GM23338 (cell line): ENCODE measurements around the gene SPATA31D4. TPM values are rescaled to one million over a fixed set of nuclear protein-coding genes. Genes with fewer than 3 reads are reported as not detected.

Experiments
- ATAC-seq: fragments of 200-7000 bp; cut with Tn5 transposase; 3 replicates; pipeline ENCODE4 v1.9.1; 2020
- DNase-seq: peaks from one replicate; pipeline ENCODE4 v3.0.0-alpha.2; 2015; ENCODE audit warnings: low spot score
- H2AFZ ChIP-seq: fragments of 200-600 bp; sonication (generic); 2 replicates; pipeline ENCODE4 v1.8.0; 2016; ENCODE audit warnings: antibody characterized with exemption, mild to moderate bottlenecking, moderate library complexity
- H3F3A ChIP-seq: fragments of 200-600 bp; sonication (generic); replicated peaks from 2 replicates; pipeline ENCODE4 v1.8.0; 2017; ENCODE audit warnings: antibody characterized with exemption, mixed run types, low read depth
- H3K27ac ChIP-seq: fragments of 200-600 bp; sonication (generic); 2 replicates; pipeline ENCODE4 v1.6.1; 2016; ENCODE audit warnings: low read depth
- H3K27me3 ChIP-seq: fragments of 200-600 bp; sonication (generic); 2 replicates; pipeline ENCODE4 v1.8.0; 2016; ENCODE audit warnings: mild to moderate bottlenecking, mixed run types, moderate library complexity; ENCODE audit not compliant: insufficient read depth
- H3K36me3 ChIP-seq: fragments of 200-600 bp; sonication (generic); 2 replicates; pipeline ENCODE4 v1.8.0; 2016; ENCODE audit warnings: mild to moderate bottlenecking; ENCODE audit not compliant: insufficient read depth
- H3K4me1 ChIP-seq: fragments of 200-600 bp; sonication (generic); 2 replicates; pipeline ENCODE4 v1.8.0; 2016; ENCODE audit warnings: mild to moderate bottlenecking, moderate library complexity; ENCODE audit not compliant: insufficient read depth
- H3K4me2 ChIP-seq: fragments of 200-600 bp; sonication (generic); 2 replicates; pipeline ENCODE4 v1.7.1; 2017; ENCODE audit warnings: mixed run types
- H3K4me3 ChIP-seq: fragments of 200-600 bp; sonication (generic); 2 replicates; pipeline ENCODE4 v1.6.1; 2016; ENCODE audit warnings: mixed run types
- H3K79me2 ChIP-seq: fragments of 200-600 bp; sonication (generic); replicated peaks from 2 replicates; pipeline ENCODE4 v1.8.0; 2017; ENCODE audit warnings: mild to moderate bottlenecking; ENCODE audit not compliant: insufficient read depth
- H3K9me2 ChIP-seq: fragments of 200-600 bp; sonication (generic); 2 replicates; pipeline ENCODE4 v1.8.0; 2017; ENCODE audit not compliant: insufficient read depth
- H4K20me1 ChIP-seq: fragments of 200-600 bp; sonication (generic); replicated peaks from 2 replicates; pipeline ENCODE4 v1.8.0; 2017; ENCODE audit warnings: mild to moderate bottlenecking; ENCODE audit not compliant: insufficient read depth
- H3K27ac Mint-ChIP-seq: 2 replicates; pipeline ENCODE4 v1.8.0; 2020; ENCODE audit warnings: inconsistent platforms, mild to moderate bottlenecking, moderate library complexity, mixed read lengths
- H3K27me3 Mint-ChIP-seq: 3 replicates; pipeline ENCODE4 v1.8.0; 2022; ENCODE audit warnings: low read depth, mild to moderate bottlenecking, moderate library complexity, mixed read lengths, inconsistent platforms; ENCODE audit not compliant: insufficient read depth, poor library complexity
- H3K36me3 Mint-ChIP-seq: 3 replicates; pipeline ENCODE4 v1.8.0; 2021; ENCODE audit warnings: low read depth, mild to moderate bottlenecking, inconsistent platforms, moderate library complexity, mixed read lengths
- H3K4me1 Mint-ChIP-seq: 3 replicates; pipeline ENCODE4 v1.8.0; 2020; ENCODE audit warnings: mild to moderate bottlenecking, inconsistent platforms, mixed read lengths
- H3K4me3 Mint-ChIP-seq: 3 replicates; pipeline ENCODE4 v1.8.0; 2021; ENCODE audit warnings: moderate library complexity, mild to moderate bottlenecking, inconsistent platforms, mixed read lengths
- H3K9me3 Mint-ChIP-seq: 3 replicates; pipeline ENCODE4 v1.8.0; 2020; ENCODE audit warnings: moderate library complexity, mild to moderate bottlenecking, inconsistent platforms, mixed read lengths
- CREB1 ChIP-seq: fragments of 250-450 bp; sonication (Bioruptor Pico); IDR thresholded peaks from 2 replicates; pipeline ENCODE4 v1.5.0; 2020; ENCODE audit warnings: low read depth, mild to moderate bottlenecking, moderate library complexity
- EZH2 ChIP-seq: fragments of 200-600 bp; sonication (generic); IDR thresholded peaks from one replicate; pipeline ENCODE4 v1.8.0; 2017; ENCODE audit warnings: antibody characterized with exemption, mild to moderate bottlenecking, low read depth; ENCODE audit not compliant: unreplicated experiment
- EZH2phosphoT487 ChIP-seq: fragments of 200-600 bp; sonication (generic); IDR thresholded peaks from one replicate; pipeline ENCODE4 v1.8.1; 2018; ENCODE audit warnings: antibody characterized with exemption; ENCODE audit not compliant: unreplicated experiment
- JUNB ChIP-seq: IDR thresholded peaks from one replicate; pipeline ENCODE4 v1.6.1; 2016; ENCODE audit warnings: antibody characterized with exemption; ENCODE audit not compliant: unreplicated experiment
- NANOG ChIP-seq: IDR thresholded peaks from 2 replicates; pipeline ENCODE4 v1.6.1; 2016; ENCODE audit warnings: antibody characterized with exemption, borderline replicate concordance
- POLR2AphosphoS5 ChIP-seq: IDR thresholded peaks from 2 replicates; pipeline ENCODE4 v1.6.1; 2016; ENCODE audit warnings: antibody characterized with exemption, low read depth
- STAT1 ChIP-seq: IDR thresholded peaks from one replicate; pipeline ENCODE4 v1.6.1; 2016; ENCODE audit warnings: antibody characterized with exemption; ENCODE audit not compliant: unreplicated experiment
- ZNF114 ChIP-seq: fragments of 250-450 bp; sonication (Bioruptor Pico); IDR thresholded peaks from 2 replicates; pipeline ENCODE4 v1.5.0; 2020; ENCODE audit warnings: mild to moderate bottlenecking, moderate library complexity
- ZNF331 ChIP-seq: fragments of 250-450 bp; sonication (Bioruptor Pico); IDR thresholded peaks from 2 replicates; pipeline ENCODE4 v1.5.0; 2020; ENCODE audit warnings: low read depth, mild to moderate bottlenecking, moderate library complexity
- polyA plus RNA-seq: library from polyadenylated mRNA; unstranded; fragments of >200 nt; fragmentation: Nextera tagmentation; extraction: Ambion mirVana; gene quantifications from 2 replicates; pipeline ENCODE4 v1.2.1, GENCODE V29; 2016
- total RNA-seq: library from RNA; depleted of rRNA; stranded (reverse); fragments of >200 nt; shearing (Covaris generic); gene quantifications from 2 replicates; pipeline ENCODE4 v1.2.3, GENCODE V29; 2014
- TF ChIP-seq, protein P1 (sequence below), 2 experiments: fragments of 200-600 bp in 1 of 2; sonication (generic) in 1 of 2; conservative IDR thresholded peaks; 2 replicates each; pipeline versions ENCODE4 v1.5.1 to v1.6.1; 2016 to 2017; ENCODE audit warnings: antibody characterized with exemption in 2 of 2, low read depth in 2 of 2, mild to moderate bottlenecking in 2 of 2, moderate library complexity in 1 of 2
- TF ChIP-seq, protein P2 (sequence below): fragments of 250-450 bp; sonication (Bioruptor Pico); IDR thresholded peaks from 2 replicates; pipeline ENCODE4 v1.5.0; 2020; ENCODE audit warnings: mild to moderate bottlenecking, moderate library complexity
- TF ChIP-seq, protein P3 (sequence below): IDR thresholded peaks from 2 replicates; pipeline ENCODE4 v1.6.1; 2016; ENCODE audit warnings: antibody characterized with exemption
- TF ChIP-seq, protein P4 (sequence below): IDR thresholded peaks from one replicate; pipeline ENCODE4 v1.6.1; 2018; ENCODE audit warnings: antibody characterized with exemption; ENCODE audit not compliant: unreplicated experiment

Gene SPATA31D4
- total and polyA plus RNA-seq, 2 experiments from 2014 or later = not detected

DNA sequence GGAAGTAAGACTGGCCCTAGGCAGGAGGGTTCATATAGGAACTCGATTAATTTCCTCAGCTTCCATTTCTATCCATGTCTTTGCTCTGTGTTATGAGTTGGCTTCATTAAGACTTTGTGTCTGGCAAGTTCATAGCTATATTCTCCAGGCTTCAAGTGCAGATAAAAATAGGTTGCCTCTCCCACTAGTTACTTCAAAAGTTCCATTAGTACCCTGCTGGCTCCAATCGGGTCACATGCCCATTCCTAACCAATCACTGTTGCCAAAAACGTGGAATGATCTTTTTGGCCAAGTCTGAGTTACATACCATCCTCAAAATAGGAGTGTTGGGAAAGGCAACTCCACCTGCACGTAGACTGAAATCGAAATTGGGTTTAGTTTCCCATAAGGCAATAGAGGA lies 46.5 kb downstream of the SPATA31D4 start:
- Histone ChIP-seq H4K20me1 (no peaks in the 10 kb centered on the region), H3K79me2 (no peaks in the 10 kb centered on the region), H3K4me3 (no peak overlapping the region), H3K27ac (no peak overlapping the region), H3K36me3 (no peaks in the 10 kb centered on the region), H3K27me3 (no peaks in the 10 kb centered on the region), H2AFZ (no peak overlapping the region), H3F3A (no peaks in the 10 kb centered on the region), H3K4me2 (no peak overlapping the region), H3K9me2 (0 out of 2 replicates have a peak, but pooled peaks cover 11% of the 10 kb centered on the region), H3K4me1 (no peaks in the 10 kb centered on the region)
- H3K36me3 Mint-ChIP-seq = no peaks in the 10 kb centered on the region
- H3K27ac Mint-ChIP-seq = no peak overlapping the region
- DNase-seq (no peak), ATAC-seq (no peak)
- no peak overlapping the region for H3K4me3 Mint-ChIP-seq
- H3K4me1 Mint-ChIP-seq = no peaks in the 10 kb centered on the region
- TF ChIP-seq, protein P1, sequence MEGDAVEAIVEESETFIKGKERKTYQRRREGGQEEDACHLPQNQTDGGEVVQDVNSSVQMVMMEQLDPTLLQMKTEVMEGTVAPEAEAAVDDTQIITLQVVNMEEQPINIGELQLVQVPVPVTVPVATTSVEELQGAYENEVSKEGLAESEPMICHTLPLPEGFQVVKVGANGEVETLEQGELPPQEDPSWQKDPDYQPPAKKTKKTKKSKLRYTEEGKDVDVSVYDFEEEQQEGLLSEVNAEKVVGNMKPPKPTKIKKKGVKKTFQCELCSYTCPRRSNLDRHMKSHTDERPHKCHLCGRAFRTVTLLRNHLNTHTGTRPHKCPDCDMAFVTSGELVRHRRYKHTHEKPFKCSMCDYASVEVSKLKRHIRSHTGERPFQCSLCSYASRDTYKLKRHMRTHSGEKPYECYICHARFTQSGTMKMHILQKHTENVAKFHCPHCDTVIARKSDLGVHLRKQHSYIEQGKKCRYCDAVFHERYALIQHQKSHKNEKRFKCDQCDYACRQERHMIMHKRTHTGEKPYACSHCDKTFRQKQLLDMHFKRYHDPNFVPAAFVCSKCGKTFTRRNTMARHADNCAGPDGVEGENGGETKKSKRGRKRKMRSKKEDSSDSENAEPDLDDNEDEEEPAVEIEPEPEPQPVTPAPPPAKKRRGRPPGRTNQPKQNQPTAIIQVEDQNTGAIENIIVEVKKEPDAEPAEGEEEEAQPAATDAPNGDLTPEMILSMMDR (conservative IDR thresholded peaks at IDR 0.05; ENCODE audit: low read depth in 2 of 2) = no peak
- TF ChIP-seq NANOG (no peak), CREB1 (CRISPR knock-in tag) (no peak), EZH2phosphoT487 (no peak), ZNF331 (CRISPR knock-in tag) (no peak), ZNF114 (CRISPR knock-in tag) (no peak), POLR2AphosphoS5 (no peak), STAT1 (no peak), EZH2 (no peak), JUNB (no peak)
- TF ChIP-seq, protein P2, sequence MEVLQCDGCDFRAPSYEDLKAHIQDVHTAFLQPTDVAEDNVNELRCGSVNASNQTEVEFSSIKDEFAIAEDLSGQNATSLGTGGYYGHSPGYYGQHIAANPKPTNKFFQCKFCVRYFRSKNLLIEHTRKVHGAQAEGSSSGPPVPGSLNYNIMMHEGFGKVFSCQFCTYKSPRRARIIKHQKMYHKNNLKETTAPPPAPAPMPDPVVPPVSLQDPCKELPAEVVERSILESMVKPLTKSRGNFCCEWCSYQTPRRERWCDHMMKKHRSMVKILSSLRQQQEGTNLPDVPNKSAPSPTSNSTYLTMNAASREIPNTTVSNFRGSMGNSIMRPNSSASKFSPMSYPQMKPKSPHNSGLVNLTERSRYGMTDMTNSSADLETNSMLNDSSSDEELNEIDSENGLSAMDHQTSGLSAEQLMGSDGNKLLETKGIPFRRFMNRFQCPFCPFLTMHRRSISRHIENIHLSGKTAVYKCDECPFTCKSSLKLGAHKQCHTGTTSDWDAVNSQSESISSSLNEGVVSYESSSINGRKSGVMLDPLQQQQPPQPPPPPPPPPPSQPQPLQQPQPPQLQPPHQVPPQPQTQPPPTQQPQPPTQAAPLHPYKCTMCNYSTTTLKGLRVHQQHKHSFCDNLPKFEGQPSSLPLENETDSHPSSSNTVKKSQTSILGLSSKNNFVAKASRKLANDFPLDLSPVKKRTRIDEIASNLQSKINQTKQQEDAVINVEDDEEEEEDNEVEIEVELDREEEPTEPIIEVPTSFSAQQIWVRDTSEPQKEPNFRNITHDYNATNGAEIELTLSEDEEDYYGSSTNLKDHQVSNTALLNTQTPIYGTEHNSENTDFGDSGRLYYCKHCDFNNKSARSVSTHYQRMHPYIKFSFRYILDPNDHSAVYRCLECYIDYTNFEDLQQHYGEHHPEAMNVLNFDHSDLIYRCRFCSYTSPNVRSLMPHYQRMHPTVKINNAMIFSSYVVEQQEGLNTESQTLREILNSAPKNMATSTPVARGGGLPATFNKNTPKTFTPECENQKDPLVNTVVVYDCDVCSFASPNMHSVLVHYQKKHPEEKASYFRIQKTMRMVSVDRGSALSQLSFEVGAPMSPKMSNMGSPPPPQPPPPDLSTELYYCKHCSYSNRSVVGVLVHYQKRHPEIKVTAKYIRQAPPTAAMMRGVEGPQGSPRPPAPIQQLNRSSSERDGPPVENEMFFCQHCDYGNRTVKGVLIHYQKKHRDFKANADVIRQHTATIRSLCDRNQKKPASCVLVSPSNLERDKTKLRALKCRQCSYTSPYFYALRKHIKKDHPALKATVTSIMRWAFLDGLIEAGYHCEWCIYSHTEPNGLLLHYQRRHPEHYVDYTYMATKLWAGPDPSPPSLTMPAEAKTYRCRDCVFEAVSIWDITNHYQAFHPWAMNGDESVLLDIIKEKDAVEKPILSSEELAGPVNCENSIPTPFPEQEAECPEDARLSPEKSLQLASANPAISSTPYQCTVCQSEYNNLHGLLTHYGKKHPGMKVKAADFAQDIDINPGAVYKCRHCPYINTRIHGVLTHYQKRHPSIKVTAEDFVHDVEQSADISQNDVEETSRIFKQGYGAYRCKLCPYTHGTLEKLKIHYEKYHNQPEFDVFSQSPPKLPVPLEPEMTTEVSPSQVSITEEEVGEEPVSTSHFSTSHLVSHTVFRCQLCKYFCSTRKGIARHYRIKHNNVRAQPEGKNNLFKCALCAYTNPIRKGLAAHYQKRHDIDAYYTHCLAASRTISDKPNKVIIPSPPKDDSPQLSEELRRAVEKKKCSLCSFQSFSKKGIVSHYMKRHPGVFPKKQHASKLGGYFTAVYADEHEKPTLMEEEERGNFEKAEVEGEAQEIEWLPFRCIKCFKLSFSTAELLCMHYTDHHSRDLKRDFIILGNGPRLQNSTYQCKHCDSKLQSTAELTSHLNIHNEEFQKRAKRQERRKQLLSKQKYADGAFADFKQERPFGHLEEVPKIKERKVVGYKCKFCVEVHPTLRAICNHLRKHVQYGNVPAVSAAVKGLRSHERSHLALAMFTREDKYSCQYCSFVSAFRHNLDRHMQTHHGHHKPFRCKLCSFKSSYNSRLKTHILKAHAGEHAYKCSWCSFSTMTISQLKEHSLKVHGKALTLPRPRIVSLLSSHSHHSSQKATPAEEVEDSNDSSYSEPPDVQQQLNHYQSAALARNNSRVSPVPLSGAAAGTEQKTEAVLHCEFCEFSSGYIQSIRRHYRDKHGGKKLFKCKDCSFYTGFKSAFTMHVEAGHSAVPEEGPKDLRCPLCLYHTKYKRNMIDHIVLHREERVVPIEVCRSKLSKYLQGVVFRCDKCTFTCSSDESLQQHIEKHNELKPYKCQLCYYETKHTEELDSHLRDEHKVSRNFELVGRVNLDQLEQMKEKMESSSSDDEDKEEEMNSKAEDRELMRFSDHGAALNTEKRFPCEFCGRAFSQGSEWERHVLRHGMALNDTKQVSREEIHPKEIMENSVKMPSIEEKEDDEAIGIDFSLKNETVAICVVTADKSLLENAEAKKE (CRISPR knock-in tag) = no peak
- TF ChIP-seq, protein P3, sequence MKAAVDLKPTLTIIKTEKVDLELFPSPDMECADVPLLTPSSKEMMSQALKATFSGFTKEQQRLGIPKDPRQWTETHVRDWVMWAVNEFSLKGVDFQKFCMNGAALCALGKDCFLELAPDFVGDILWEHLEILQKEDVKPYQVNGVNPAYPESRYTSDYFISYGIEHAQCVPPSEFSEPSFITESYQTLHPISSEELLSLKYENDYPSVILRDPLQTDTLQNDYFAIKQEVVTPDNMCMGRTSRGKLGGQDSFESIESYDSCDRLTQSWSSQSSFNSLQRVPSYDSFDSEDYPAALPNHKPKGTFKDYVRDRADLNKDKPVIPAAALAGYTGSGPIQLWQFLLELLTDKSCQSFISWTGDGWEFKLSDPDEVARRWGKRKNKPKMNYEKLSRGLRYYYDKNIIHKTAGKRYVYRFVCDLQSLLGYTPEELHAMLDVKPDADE = no peak
- TF ChIP-seq, protein P4, sequence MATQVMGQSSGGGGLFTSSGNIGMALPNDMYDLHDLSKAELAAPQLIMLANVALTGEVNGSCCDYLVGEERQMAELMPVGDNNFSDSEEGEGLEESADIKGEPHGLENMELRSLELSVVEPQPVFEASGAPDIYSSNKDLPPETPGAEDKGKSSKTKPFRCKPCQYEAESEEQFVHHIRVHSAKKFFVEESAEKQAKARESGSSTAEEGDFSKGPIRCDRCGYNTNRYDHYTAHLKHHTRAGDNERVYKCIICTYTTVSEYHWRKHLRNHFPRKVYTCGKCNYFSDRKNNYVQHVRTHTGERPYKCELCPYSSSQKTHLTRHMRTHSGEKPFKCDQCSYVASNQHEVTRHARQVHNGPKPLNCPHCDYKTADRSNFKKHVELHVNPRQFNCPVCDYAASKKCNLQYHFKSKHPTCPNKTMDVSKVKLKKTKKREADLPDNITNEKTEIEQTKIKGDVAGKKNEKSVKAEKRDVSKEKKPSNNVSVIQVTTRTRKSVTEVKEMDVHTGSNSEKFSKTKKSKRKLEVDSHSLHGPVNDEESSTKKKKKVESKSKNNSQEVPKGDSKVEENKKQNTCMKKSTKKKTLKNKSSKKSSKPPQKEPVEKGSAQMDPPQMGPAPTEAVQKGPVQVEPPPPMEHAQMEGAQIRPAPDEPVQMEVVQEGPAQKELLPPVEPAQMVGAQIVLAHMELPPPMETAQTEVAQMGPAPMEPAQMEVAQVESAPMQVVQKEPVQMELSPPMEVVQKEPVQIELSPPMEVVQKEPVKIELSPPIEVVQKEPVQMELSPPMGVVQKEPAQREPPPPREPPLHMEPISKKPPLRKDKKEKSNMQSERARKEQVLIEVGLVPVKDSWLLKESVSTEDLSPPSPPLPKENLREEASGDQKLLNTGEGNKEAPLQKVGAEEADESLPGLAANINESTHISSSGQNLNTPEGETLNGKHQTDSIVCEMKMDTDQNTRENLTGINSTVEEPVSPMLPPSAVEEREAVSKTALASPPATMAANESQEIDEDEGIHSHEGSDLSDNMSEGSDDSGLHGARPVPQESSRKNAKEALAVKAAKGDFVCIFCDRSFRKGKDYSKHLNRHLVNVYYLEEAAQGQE = no peak
- no peaks in the 10 kb centered on the region for H3K27me3 Mint-ChIP-seq
- peaks cover 3% of the 10 kb centered on the region; the same call in 2 of the 3 replicates for H3K9me3 Mint-ChIP-seq
